Ishikawa (cell line): ENCODE measurements around the gene DENND1A.

ENCODE experiments used
- CEBPB ChIP-seq: IDR thresholded peaks from 2 replicates; pipeline ENCODE4 v1.6.1; 2012
- CREB1 ChIP-seq: IDR thresholded peaks from 2 replicates; pipeline ENCODE4 v1.6.1; 2012; ENCODE audit warnings: low read depth
- EGR1 ChIP-seq: IDR thresholded peaks from 2 replicates; pipeline ENCODE4 v1.6.1; 2012
- EP300 ChIP-seq: IDR thresholded peaks from 2 replicates; pipeline ENCODE4 v1.6.1; 2012; ENCODE audit warnings: borderline replicate concordance
- FOXM1 ChIP-seq: IDR thresholded peaks from 2 replicates; pipeline ENCODE4 v1.6.1; 2012; ENCODE audit warnings: low read depth, borderline replicate concordance
- MAX ChIP-seq: IDR thresholded peaks from 2 replicates; pipeline ENCODE4 v1.6.1; 2012
- NFIC ChIP-seq: IDR thresholded peaks from 2 replicates; pipeline ENCODE4 v1.6.1; 2012
- RAD21 ChIP-seq: IDR thresholded peaks from 2 replicates; pipeline ENCODE4 v1.6.1; 2012; ENCODE audit warnings: low read depth
- TAF1 ChIP-seq: IDR thresholded peaks from 2 replicates; pipeline ENCODE4 v1.6.1; 2012; ENCODE audit warnings: low read depth, mild to moderate bottlenecking
- TCF12 ChIP-seq: IDR thresholded peaks from 2 replicates; pipeline ENCODE4 v1.6.1; 2012; ENCODE audit warnings: low read depth
- TEAD4 ChIP-seq: IDR thresholded peaks from 2 replicates; pipeline ENCODE4 v1.6.1; 2012
- YY1 ChIP-seq: IDR thresholded peaks from 2 replicates; pipeline ENCODE4 v1.6.1; 2012; ENCODE audit warnings: low read depth
- ZBTB7A ChIP-seq: IDR thresholded peaks from 2 replicates; pipeline ENCODE4 v1.6.1; 2012; ENCODE audit warnings: low read depth
- TF ChIP-seq, protein P1 (sequence below): IDR thresholded peaks from 2 replicates; pipeline ENCODE4 v1.6.1; 2012
- TF ChIP-seq, protein P2 (sequence below): IDR thresholded peaks from 2 replicates; pipeline ENCODE4 v1.6.1; 2012; ENCODE audit warnings: low read depth, mild to moderate bottlenecking

Gene DENND1A

GRCh38 chr9:123365881-123366528, 563.9 kb downstream of the DENND1A start:
- TF ChIP-seq, protein P1, sequence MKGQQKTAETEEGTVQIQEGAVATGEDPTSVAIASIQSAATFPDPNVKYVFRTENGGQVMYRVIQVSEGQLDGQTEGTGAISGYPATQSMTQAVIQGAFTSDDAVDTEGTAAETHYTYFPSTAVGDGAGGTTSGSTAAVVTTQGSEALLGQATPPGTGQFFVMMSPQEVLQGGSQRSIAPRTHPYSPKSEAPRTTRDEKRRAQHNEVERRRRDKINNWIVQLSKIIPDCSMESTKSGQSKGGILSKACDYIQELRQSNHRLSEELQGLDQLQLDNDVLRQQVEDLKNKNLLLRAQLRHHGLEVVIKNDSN = no peak
- TF ChIP-seq TAF1 (no peak), EGR1 (no peak), CEBPB (no peak), YY1 (no peak), ZBTB7A (no peak), MAX (no peak), TCF12 (no peak), FOXM1 (no peak), EP300 (no peak), RAD21 (no peak), TEAD4 (no peak), NFIC (no peak)
- TF ChIP-seq, protein P2, sequence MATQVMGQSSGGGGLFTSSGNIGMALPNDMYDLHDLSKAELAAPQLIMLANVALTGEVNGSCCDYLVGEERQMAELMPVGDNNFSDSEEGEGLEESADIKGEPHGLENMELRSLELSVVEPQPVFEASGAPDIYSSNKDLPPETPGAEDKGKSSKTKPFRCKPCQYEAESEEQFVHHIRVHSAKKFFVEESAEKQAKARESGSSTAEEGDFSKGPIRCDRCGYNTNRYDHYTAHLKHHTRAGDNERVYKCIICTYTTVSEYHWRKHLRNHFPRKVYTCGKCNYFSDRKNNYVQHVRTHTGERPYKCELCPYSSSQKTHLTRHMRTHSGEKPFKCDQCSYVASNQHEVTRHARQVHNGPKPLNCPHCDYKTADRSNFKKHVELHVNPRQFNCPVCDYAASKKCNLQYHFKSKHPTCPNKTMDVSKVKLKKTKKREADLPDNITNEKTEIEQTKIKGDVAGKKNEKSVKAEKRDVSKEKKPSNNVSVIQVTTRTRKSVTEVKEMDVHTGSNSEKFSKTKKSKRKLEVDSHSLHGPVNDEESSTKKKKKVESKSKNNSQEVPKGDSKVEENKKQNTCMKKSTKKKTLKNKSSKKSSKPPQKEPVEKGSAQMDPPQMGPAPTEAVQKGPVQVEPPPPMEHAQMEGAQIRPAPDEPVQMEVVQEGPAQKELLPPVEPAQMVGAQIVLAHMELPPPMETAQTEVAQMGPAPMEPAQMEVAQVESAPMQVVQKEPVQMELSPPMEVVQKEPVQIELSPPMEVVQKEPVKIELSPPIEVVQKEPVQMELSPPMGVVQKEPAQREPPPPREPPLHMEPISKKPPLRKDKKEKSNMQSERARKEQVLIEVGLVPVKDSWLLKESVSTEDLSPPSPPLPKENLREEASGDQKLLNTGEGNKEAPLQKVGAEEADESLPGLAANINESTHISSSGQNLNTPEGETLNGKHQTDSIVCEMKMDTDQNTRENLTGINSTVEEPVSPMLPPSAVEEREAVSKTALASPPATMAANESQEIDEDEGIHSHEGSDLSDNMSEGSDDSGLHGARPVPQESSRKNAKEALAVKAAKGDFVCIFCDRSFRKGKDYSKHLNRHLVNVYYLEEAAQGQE = no peak

GRCh38 chr9:123365287-123365880, 564.5 kb downstream of the DENND1A start:
- no peak for TF ChIP-seq TCF12
- TF ChIP-seq FOXM1 = no peak
- TF ChIP-seq TEAD4 = no peak
- no peak for TF ChIP-seq RAD21

- no peak for TF ChIP-seq CEBPB
- TF ChIP-seq, protein P2 = no peak
- TF ChIP-seq TAF1 = no peak
- no peak for TF ChIP-seq CREB1
- no peak for TF ChIP-seq TCF12
- no peak for TF ChIP-seq ZBTB7A
These were observed 565.6 kb downstream of the DENND1A start for GRCh38 chr9:123364241-123364824.

- TF ChIP-seq YY1 = no peak
- TF ChIP-seq NFIC = no peak
- no peak for TF ChIP-seq TEAD4
- TF ChIP-seq FOXM1 = no peak
- TF ChIP-seq MAX = no peak
- no peak for TF ChIP-seq EGR1
- TF ChIP-seq EP300 = no peak
- no peak for TF ChIP-seq TAF1
These were observed 567.1 kb downstream of the DENND1A start for GRCh38 chr9:123362856-123363255.

DNA sequence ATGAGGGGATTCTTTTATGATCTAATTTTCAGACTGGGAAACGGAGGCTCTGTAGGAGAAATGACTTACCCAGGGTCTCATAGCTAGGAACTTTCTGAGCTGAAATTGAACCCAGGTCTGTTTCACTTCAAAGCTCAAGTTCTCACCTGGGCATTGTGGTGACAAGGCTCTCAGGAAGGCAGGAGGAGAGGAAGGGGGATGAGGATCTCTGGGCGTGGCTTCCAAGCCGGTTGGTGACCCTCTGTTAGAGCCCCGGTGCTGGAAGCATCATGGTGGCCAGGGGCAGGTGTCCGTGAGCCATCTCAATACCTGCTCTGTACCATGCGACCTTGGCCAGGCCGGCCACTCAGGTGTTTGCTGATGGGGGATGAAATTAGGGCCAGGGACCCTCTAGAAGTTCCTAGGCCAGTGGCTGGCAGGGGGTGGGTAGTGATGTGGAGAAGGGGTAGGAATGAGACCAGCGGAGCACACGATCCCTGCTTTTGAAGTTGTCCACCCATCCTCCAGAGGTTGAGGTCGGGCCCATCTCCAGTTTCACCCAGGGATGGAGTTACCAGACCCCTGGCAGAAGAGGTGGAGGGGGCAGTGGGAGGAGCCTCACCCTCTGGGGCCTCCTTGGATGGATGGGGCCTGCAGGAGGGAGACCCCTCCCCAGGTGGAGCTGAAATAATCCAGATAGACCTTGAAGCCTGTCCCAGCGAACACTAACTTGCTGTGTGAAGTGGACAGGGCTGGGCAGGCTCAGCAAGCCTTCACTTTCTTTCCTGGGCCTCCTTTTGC, 568.0 kb downstream of the DENND1A start:
- TF ChIP-seq RAD21 (no peak), MAX (no peak), TEAD4 (no peak), EGR1 (no peak), YY1 (no peak), EP300 (no peak), NFIC (no peak), ZBTB7A (no peak)
- TF ChIP-seq, protein P1 = no peak
- TF ChIP-seq, protein P2 = no peak
